Stimulated activated CD4-positive, alpha-beta T cell treated with anti-CD3 and anti-CD28 coated beads, TNF-alpha, amount 100 ng/mL, for 48 hours (primary cell): ENCODE results near the gene UAP1.

ENCODE experiments used
- DNase-seq, 3 donors: peaks; one replicate each; pipeline ENCODE4 v3.0.0-alpha.2; 2020; ENCODE audit warnings: low read depth in 3 of 3

The UAP1 gene

DNA sequence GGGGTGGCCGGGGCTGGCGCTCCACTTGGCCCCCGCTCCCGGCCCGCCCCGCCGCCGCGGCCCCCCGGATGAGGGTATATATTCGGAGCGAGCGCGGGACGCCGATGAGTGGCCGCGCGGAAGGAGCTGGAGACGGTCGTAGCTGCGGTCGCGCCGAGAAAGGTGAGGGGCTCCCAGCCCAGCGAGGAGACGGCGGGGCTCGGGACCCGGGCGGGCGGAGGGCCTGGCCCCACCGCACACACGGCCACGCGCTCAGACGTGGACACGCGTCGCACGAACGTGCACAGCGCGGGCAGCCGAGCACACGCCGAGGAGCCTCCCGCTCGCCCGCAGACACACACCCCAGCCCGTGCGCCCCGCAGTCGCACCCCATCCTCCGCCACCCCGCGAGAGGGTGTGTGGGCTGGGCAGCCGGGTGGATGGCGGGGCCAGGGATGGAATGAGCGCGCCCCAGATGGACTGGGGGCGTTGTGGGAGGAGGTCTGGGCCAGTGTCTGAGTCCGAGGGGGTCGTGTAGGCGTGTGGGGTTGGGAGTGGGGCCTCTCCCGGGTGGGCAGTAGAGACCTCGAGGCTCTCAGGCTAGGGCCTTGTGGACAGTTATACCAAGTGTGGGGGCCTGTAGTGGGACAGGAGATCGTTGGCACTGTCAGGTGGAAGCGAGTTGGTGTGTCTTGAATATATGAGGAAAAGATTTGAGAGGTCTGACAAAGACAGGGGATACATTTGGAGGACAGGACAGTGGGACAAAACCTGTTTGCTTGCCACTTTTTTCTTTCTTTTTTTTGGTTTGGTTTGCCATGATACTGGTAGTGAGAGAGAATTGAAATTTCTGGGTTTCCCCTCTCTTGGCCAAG lies at the start of gene UAP1:
UAP1 (plus strand) TSS at position 107 of the 854 bp plus-strand sequence. CDS start 4,347 bp downstream, outside the sequence.
- peak in 1 of 3 donors; percentile 27 for DNase-seq

GRCh38 chr1:162527314-162527713 lies 34.2 kb upstream of the UAP1 start:
- no peak for DNase-seq

- no peak for DNase-seq
Measured at GRCh38 chr1:162530307-162530987, 31.1 kb upstream of the UAP1 start.

GRCh38 chr1:162530988-162531319 lies 30.6 kb upstream of the UAP1 start:
- no peak for DNase-seq

GRCh38 chr1:162535501-162535900 lies 26.0 kb upstream of the UAP1 start:
- DNase-seq: no peak

- no peak for DNase-seq
Measured at GRCh38 chr1:162536511-162536910, 25.0 kb upstream of the UAP1 start.

DNA sequence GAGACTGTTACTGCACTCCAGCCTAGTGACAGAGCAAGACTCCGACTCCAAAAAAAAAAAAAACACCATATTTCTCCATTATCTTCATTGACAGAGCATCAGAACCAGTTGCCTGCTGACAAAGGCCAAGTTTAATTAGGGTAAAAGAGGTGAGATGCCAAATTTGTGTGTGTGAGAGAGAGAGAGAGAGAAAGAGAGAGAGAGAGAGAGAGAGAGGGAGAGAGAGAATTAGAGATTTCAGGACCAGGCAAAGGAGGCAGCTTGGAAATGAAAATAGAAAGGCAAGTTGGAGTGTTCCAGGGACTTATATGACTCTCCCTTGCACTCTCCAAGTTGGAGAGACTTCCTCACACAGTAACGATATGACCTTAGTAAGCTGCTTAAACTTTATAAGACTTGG lies 24.3 kb upstream of the UAP1 start:
- DNase-seq: no peak

GRCh38 chr1:162538815-162539431 lies 22.6 kb upstream of the UAP1 start:
- no peak for DNase-seq

DNA sequence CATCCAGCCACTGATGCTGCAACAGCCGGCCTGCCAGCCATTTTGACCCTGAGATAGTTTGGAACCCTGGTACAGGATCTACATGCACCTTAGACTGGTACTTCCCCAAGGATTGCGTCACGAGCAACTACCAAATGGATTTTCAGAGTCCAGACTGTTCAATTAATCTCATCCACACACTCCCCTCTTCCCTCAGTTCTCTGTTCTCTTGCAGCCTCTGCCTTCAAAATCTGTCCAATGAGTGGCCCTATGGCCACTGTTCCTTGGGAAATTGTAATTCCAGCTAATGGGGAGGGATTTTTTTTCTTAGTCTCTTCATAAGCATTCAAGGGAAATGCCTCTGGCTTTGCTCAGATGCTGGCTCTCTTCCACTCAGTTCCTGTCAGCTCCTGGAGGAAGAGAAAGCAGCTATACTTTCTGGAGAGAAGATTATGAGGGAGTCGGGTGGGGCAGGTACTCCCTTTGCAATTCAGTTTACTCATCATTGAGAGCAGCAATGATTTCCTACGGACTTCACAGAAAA lies 19.8 kb upstream of the UAP1 start:
- no peak for DNase-seq

DNA sequence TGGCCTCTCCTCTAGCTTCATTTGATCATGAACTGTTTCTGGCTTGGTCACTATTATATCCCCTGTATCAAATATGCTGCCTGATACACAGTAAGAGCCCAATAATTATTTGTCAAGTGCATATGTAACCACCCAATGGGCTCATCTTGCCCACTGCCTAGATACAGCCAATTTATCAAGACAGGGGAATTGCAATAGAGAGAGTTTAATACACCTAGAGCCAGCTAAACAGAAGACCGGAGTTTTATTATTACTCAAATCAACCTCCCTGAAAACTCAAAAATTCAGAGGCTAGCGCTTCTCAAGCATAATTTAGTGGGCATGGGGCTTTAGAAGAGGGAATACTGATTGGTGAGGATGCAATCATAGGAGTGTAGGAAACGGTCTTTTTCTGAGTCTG lies 18.3 kb upstream of the UAP1 start:
- DNase-seq: no peak

DNA sequence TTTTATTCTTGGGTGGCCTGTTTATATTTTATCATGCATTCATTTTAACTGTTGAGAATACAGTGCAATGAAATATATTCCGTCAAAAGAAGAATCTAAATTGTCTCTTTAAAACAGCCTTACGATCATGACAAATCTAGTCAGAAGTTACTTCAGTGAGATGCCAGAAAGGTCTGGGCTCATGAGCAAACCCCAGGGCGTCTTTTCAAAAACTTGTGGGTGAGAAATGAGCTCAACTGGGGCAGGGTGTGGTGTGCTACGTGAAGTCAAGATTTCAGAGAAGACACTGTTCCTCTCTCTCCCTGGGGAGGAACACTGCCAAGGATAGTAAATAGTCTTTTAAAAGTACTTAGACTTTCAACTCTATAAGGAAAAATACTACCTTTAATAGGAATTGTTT lies 13.4 kb upstream of the UAP1 start:
- no peak for DNase-seq

GRCh38 chr1:162549001-162549400 lies 12.5 kb upstream of the UAP1 start:
- no peak for DNase-seq

DNA sequence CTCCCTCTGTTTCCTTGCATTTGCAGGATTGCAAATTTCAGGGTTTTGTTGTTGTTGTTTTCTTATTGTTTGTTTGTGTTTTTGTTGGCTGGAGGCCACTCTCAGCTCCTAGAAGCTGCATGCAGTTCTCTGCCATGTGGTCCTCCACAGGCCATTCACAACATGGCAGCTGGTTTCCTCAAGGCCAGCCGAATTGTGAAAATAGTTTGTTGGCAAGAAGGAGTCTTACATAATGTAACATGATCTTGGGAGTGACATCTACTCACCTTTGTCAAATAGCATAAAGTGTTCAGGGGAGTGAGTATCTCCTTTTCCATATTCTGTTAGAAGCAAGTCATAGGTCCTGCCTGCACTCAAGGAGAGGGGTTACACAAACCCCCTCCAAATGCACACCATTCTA lies 10.6 kb upstream of the UAP1 start:
- DNase-seq: no peak

GRCh38 chr1:162551969-162552683 lies 9.4 kb upstream of the UAP1 start:
- no peak for DNase-seq

- no peak for DNase-seq
Measured at GRCh38 chr1:162552684-162553252, 8.8 kb upstream of the UAP1 start.

DNA sequence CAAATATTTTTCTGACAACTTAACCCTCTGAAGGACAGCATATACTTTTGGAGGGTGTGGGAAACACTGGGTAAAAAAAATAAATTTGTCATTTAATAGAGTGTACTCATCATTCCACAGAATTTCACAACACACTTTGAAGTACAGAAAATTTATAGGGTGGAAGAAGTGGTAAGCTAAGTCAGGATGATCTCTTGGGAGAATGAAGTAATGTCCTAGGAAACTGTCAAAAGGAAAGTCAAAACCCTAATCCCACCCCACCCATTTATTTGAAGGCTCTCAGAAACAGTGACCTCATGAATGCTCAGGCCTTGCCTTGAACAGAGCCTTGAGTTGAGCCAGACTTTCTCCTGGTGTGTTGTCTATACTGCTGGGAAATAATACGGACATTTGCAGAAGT lies 7.3 kb upstream of the UAP1 start:
- DNase-seq: no peak

DNA sequence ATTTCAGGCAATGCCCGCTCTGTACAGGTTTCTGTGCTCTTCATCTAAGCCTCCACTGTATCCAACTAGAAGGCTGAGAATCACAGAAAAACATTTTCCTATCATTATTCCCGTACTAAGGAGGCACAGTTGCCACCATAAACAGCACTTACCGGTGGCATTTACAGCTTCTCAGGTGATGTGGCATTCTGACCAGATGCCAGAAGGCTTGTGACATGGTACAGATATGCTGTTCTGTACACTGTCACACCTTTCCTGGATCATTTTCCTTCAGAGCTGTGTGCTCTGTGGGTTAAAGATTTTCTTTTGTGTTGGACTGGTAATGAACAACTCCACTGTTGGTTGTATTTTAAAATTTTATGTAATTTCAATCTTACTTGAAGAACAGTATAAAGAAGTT lies 4.0 kb upstream of the UAP1 start:
- DNase-seq: no peak

DNA sequence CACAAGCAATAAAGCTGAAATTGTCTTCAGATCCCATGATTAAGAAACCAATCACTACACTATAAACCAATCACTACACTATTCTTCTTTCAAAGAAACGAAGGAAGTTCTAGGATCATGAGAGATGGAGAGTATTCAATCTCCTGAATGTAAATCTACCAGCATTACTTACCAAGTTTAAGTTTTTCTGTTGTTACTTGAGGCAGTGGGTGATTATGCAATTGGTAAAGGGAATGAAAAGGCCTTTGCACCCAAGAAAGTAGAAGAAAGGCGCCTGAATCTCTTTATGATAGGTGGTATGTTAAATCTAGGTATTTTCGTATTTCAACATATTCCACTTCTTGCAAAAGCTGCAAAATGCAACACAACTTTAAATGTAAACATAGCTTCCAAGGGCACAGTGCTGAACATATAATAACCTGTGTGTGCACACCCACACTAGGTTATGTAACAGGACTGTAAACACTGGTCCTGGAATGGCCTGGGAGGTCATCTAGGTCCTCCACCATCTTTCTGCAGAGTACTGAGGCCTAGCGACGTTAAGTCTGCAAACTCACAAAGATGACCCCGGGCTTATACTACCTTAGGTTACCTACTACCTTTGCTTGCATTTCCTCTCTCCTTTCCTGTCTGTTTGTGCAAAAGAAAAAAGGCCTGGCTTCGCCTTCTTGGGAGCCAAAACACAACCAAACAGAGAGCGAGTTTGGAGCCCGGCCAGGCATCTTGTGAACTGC lies 1.1 kb upstream of the UAP1 start:
- no peak for DNase-seq

DNA sequence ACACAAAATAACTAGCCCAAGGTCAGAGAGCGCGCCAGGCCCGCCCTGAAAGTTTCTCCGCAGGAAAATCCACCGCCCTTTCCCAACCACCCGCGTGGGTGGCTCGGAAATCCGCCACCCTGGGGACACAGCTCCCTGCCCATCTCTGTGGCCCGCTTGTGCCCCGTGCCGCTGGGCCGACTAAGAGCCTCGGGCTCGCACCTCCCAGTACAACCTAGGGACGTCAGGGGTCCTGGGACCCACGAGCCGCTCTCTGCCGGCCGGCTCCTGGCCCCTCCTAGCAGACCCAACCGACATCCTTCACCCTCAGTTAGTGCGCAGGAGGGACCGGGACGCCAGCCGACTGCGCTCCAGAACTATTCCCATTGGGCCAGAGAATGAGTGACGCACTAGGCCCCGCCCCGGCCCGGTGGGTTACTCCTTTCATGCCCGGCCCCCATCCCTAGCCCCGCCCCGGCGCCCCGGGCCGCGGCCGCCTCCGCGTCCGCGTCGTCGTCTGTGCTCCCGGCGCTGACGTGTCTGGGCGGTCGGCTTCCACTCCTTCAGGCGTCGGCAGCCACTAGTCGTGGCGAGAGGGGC lies 396 bp upstream of the UAP1 start:
- DNase-seq: peak; percentile 96 to 98 (median 97)

- DNase-seq: no peak
Measured at GRCh38 chr1:162562470-162562828, 927 bp downstream of the UAP1 start.

DNA sequence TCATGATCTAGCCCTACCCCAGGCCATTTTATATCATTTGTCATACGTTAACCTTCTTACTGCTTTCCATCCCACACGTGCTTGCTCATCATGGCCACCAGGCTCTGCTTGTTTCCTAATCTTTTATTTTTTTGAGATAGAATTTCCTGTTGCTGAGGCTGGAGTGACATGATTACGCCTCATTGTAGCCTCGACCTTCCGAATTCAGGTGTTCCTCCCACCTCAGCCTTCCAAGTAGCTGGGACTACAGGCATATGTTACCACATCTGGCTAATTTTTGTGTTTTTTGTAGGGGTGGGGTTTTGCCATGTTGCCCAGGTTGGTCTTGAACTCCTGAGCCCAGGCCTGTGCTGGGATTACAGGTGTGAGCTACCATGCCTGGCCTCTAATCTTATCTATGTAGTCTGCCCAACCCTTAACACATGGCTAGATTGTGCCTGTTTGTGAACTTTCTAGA lies 3.3 kb downstream of the UAP1 start:
- DNase-seq: no peak
